Neutrophil (primary cell): ENCODE data around the gene C20orf173.
"Not testable (repeated sequence)": the region's sequence is repeated elsewhere in the genome, so short reads cannot be mapped to it uniquely, and the experiment has no call there.

ENCODE experiments used
- H3K27ac ChIP-seq: fragments of 200-600 bp; sonication (generic); 2 replicates; pipeline ENCODE4 v1.5.1; 2016; ENCODE audit warnings: mild to moderate bottlenecking, moderate library complexity
- H3K27me3 ChIP-seq: fragments of 200-600 bp; sonication (generic); 2 replicates; pipeline ENCODE4 v1.6.0; 2016; ENCODE audit warnings: mild to moderate bottlenecking
- H3K36me3 ChIP-seq: fragments of 200-600 bp; sonication (generic); 2 replicates; pipeline ENCODE4 v1.5.1; 2017
- H3K4me1 ChIP-seq, 2 experiments: fragments of 200-600 bp in 1 of 2; sonication (generic) in 1 of 2; 1 replicate in 1 of 2; 2 replicates in 1 of 2; pipeline versions ENCODE4 v1.5.1 to v1.6.1; 2013 to 2016; ENCODE audit warnings: low read depth in 1 of 2, low read length in 1 of 2, mild to moderate bottlenecking in 1 of 2, moderate library complexity in 1 of 2; ENCODE audit not compliant: control insufficient read depth in 1 of 2, insufficient read depth in 1 of 2
- H3K4me3 ChIP-seq, 2 experiments: fragments of 200-600 bp in 1 of 2; sonication (generic) in 1 of 2; 1 replicate in 1 of 2; 2 replicates in 1 of 2; pipeline ENCODE4 v1.5.1; 2013 to 2016; ENCODE audit warnings: low read depth in 1 of 2, low read length in 1 of 2, mild to moderate bottlenecking in 1 of 2, moderate library complexity in 1 of 2
- H3K9me3 ChIP-seq: fragments of 200-600 bp; sonication (generic); 2 replicates; pipeline ENCODE4 v1.5.1; 2016
- CTCF ChIP-seq: fragments of 200-600 bp; sonication (generic); IDR thresholded peaks from 2 replicates; pipeline ENCODE4 v1.5.1; 2016; ENCODE audit warnings: antibody characterized with exemption

Gene C20orf173

GRCh38 chr20:35518955-35519354 is 10.5 kb downstream of the C20orf173 start:
- no peaks in the 10 kb centered on the region for H3K27me3 ChIP-seq
- no peaks in the 10 kb centered on the region for H3K4me1 ChIP-seq
- no peak for TF ChIP-seq CTCF
- H3K27ac ChIP-seq = no peak overlapping the region
- H3K36me3 ChIP-seq = peaks cover 22% of the 10 kb centered on the region
- no peaks in the 10 kb centered on the region for H3K9me3 ChIP-seq
- H3K4me3 ChIP-seq = no peak overlapping the region

- not testable (repeated sequence) for H3K27ac ChIP-seq, H3K4me1 ChIP-seq, H3K9me3 ChIP-seq, H3K27me3 ChIP-seq, H3K4me3 ChIP-seq
- peaks cover 32% of the 10 kb centered on the region for H3K36me3 ChIP-seq
These were observed 11.7 kb downstream of the C20orf173 start for GRCh38 chr20:35517767-35518166.

- H3K9me3 ChIP-seq = no peaks in the 10 kb centered on the region
- no peak overlapping the region for H3K27ac ChIP-seq
- H3K4me1 ChIP-seq = no peaks in the 10 kb centered on the region
- H3K27me3 ChIP-seq = no peaks in the 10 kb centered on the region
- peaks cover 39% of the 10 kb centered on the region for H3K36me3 ChIP-seq
- no peak for TF ChIP-seq CTCF
- no peak overlapping the region for H3K4me3 ChIP-seq
These were observed 12.3 kb downstream of the C20orf173 start for GRCh38 chr20:35517125-35517524.

- Histone ChIP-seq H3K4me3 (no peak overlapping the region), H3K27me3 (no peaks in the 10 kb centered on the region), H3K36me3 (peaks cover 49% of the 10 kb centered on the region), H3K4me1 (no peaks in the 10 kb centered on the region), H3K27ac (no peak overlapping the region), H3K9me3 (no peaks in the 10 kb centered on the region)
- TF ChIP-seq CTCF = no peak
These were observed 13.4 kb downstream of the C20orf173 start for GRCh38 chr20:35515949-35516645.

- no peaks in the 10 kb centered on the region for H3K27me3 ChIP-seq
- no peak overlapping the region for H3K4me3 ChIP-seq
- no peak for TF ChIP-seq CTCF
- H3K9me3 ChIP-seq = no peaks in the 10 kb centered on the region
- H3K4me1 ChIP-seq = no peaks in the 10 kb centered on the region
- H3K27ac ChIP-seq = no peak overlapping the region
- H3K36me3 ChIP-seq = peaks cover 57% of the 10 kb centered on the region
These were observed 14.1 kb downstream of the C20orf173 start for GRCh38 chr20:35515341-35515740.

GRCh38 chr20:35514371-35514932 is 15.0 kb downstream of the C20orf173 start:
- Histone ChIP-seq H3K4me3 (no peak overlapping the region), H3K36me3 (peaks cover 66% of the 10 kb centered on the region)

More at GRCh38 chr20:35514371-35514932, 15.0 kb downstream of the C20orf173 start:
- no peaks in the 10 kb centered on the region for H3K9me3 ChIP-seq
- no peaks in the 10 kb centered on the region for H3K4me1 ChIP-seq
- H3K27me3 ChIP-seq = no peaks in the 10 kb centered on the region
- no peak for TF ChIP-seq CTCF
- no peak overlapping the region for H3K27ac ChIP-seq
